GM12875 (cell line): ENCODE data around the gene CHRNB2.

Experiments
- H3K4me3 ChIP-seq: one replicate; pipeline ENCODE4 v1.5.1; 2011; ENCODE audit warnings: low read depth, low read length, control low read depth
- CTCF ChIP-seq: IDR thresholded peaks from 2 replicates; pipeline ENCODE4 v1.5.1; 2011; ENCODE audit warnings: low read depth, mild to moderate bottlenecking, control low read depth, inconsistent platforms, low read length, moderate library complexity, borderline replicate concordance; ENCODE audit not compliant: insufficient read depth

Gene CHRNB2

GRCh38 chr1:154605534-154605933 is 38.0 kb downstream of the CHRNB2 start:
- TF ChIP-seq CTCF, result no peak
- H3K4me3 ChIP-seq, result no peak overlapping the region

DNA sequence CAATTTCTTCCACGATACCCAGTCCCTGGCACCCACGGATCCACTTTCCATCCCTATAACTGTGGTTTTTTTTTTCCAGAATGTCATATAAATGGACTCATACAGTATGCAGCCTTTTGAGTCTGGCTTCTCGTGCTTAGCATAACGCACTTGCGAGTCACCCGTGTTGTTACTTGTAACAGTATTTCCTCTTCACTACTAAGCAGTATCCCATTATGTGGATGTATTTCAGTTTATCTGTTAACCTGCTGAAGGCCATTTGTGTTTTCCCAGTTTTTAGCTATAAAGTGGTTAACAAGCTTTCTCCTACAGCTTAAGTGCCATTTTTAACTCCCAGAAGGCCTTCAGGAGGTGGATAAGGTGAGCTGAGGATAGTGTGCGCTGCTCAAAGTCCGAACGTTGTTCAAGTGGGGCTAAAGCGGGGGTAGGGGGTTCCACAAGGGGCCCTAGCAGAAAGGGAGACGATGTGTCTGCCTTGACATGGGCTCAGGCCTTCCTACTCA is 39.6 kb downstream of the CHRNB2 start:
- peak overlapping the region; percentile 85 for H3K4me3 ChIP-seq
- no peak for TF ChIP-seq CTCF

DNA sequence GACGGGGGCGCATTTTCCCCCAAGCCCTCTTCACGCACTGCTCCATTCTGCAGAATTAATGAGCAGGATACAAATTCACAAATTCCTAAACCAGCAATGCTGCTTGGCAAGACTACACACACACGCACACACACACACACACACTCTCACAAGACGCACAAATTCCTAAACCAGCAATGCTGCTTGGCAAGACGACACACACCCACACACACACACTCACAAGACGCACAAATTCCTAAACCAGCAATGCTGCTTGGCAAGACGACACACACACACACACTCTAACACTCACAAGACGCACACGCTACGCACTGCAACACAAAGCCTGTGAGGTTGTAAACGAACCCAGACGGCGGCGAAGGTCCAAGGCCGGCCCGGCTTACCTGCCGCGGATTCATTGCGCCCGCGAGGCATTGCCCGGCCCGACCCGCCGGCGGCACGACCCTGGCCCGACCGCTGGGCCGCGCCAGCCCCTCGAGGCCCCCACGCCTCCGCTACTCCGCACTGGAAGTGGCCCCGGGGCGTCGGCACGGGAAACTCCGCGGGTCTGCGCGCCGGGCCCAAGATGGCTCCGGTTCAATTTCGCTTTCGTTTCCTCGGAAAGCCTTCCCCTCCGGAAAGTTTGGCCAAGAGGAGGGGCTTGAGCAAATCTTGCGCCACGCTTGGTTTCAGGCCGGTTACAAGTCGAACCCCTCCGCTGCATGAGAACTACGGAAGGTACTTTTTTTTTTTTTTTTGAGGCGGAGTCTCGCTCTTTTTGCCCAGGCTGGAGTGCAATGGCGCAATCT is 40.2 kb downstream of the CHRNB2 start, which contains the start of gene ADAR:
ADAR (minus strand) TSS at position 578 of the 788 bp plus-strand sequence; CDS start at position 398, 180 bp downstream.
- no peak for TF ChIP-seq CTCF
- H3K4me3 ChIP-seq, result peak within 1 kb of the TSS; percentile 85

DNA sequence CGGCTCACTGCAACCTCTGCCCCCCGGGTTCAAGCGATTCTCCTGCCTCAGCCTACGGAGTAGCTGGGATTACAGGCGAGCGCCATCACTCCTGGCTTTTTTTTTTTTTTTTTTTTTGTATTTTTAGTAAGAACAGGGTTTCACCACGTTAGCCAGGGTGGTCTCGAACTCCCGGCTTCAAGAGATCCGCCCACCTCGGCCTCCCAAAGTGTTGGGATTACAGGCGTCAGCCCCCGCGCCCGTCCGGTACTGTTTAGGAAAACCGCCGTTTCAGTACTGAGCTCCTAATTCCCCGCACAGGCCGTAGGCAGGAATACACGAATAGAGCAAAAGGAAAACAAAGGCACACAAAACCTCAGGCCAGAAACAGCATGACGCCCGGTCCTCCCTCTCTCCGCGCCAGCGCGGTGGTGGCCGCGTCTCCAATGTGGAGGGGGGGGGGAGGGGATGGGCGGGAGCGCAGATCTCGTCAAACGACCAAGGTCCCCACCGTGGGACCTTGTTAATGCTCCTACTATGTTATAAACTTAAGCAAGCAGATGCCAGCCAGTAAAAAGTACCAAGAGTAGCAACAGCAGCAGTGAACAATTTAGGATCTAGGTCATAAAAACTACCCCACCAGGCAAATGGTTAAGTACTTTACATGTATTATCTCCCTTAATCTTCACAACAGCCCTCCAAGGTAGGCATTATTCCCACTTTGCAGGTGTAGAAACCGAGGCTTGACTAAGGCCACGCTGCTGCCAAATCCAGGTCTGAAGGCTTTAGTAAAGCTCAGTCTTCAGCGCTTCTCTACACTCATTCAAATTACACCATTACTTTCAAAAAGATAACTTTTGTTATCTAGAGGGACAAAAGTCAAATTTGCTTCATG is 41.1 kb downstream of the CHRNB2 start:
- peak overlapping the region; percentile 85 for H3K4me3 ChIP-seq
- TF ChIP-seq CTCF, result no peak

GRCh38 chr1:154609398-154610380 is 42.1 kb downstream of the CHRNB2 start:
- TF ChIP-seq CTCF, result no peak
- no peak overlapping the region for H3K4me3 ChIP-seq

DNA sequence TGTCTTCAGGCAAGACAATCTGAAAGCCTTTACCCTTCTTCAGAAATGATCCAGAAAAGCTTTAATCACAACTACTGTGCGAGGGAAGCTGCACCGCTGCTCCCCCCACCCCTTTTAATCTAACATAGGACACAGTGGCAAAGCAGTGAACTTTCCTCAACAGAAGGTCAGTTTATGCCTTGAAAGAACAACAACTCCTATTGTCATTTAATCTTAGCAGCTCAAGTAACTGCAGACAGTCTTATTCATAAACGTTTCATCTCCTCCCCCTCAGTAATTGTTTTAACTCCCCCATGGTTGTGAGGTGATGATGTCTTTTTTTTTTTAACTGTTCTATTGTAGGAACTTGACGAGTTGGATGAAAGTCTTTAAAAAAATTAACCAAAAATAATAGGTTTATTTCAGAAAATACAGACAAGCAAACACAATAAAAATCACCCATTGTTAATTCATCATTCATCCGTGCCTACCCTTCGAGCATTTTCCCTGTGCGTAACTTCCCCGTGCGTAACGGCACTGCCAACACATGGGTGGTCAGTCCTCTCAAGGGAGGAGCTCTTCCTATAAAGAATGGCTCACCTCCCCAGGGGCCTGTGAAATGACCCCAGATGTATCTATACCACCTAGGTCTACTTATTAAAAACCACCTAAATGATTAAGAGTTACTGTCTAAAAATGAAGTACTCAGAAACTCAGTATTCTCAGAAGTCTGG is 43.7 kb downstream of the CHRNB2 start:
- H3K4me3 ChIP-seq, result no peak overlapping the region

More for the DNA sequence above, 43.7 kb downstream of the CHRNB2 start:
- TF ChIP-seq CTCF, result no peak
